DND-41 (cell line): ENCODE measurements around the gene LLPH.

Experiments used
- CTCF ChIP-seq: IDR thresholded peaks from 2 replicates; pipeline ENCODE4 v1.5.1; 2012; ENCODE audit warnings: borderline replicate concordance, low read length, moderate library complexity, mild to moderate bottlenecking; ENCODE audit not compliant: poor library complexity, severe bottlenecking; ENCODE audit errors: extremely low read depth
- EZH2 ChIP-seq: IDR thresholded peaks from 3 replicates; pipeline ENCODE4 v1.6.1; 2012; ENCODE audit warnings: borderline replicate concordance, low read depth, mild to moderate bottlenecking, moderate library complexity, low read length, inconsistent platforms; ENCODE audit not compliant: severe bottlenecking

GRCh38 chr12:66083766-66084165 is 46.8 kb downstream of the LLPH start:
- no peak for TF ChIP-seq EZH2
- TF ChIP-seq CTCF: no peak
